ENCODE measurements around the gene TMEM181.

GRCh38 chr6:158654960-158655489 lies 95.1 kb downstream of the TMEM181 start:
- TF ChIP-seq CTCF (IDR thresholded peaks at IDR 0.05), result no peak
- no peak for TF ChIP-seq POLR2A (IDR thresholded peaks at IDR 0.05)
